LHCN-M2 (cell line): Measurements from ENCODE around the gene PHF24. TPM values are rescaled to one million over a fixed set of nuclear protein-coding genes. Genes with fewer than 3 reads are reported as not detected.

Experiments
- DNase-seq: peaks from one replicate; pipeline ENCODE4 v3.0.0-alpha.2; 2012; ENCODE audit warnings: low read depth
- total RNA-seq: library from RNA; depleted of rRNA; stranded (reverse); fragments of >200 nt; gene quantifications from 2 replicates; pipeline ENCODE4 v1.2.3, GENCODE V29; 2014

PHF24 gene
- total RNA-seq, 1 experiment from 2014 or later = not detected

- no peak for DNase-seq
Observed at GRCh38 chr9:34983209-34983608, 25.1 kb downstream of the PHF24 start.

- peak; percentile 34 for DNase-seq
Observed at GRCh38 chr9:34984049-34984448, 26.0 kb downstream of the PHF24 start.

GRCh38 chr9:34985311-34985899, 27.3 kb downstream of the PHF24 start:
- DNase-seq = peak; percentile 61

- DNase-seq = no peak
Observed at GRCh38 chr9:34986540-34987047, 28.5 kb downstream of the PHF24 start.

- no peak for DNase-seq
Observed at GRCh38 chr9:34987160-34987901, 29.2 kb downstream of the PHF24 start.

- no peak for DNase-seq
Observed at GRCh38 chr9:34988218-34989002, 30.3 kb downstream of the PHF24 start.

- DNase-seq = peak; percentile 100
Observed at GRCh38 chr9:34989003-34989945, 31.2 kb downstream of the PHF24 start, which contains the start of gene DNAJB5. TSS of gene DNAJB5 (plus strand) at chr9:34989745. CDS start at chr9:34990631, 886 bp downstream.

GRCh38 chr9:34989946-34990635, 32.0 kb downstream of the PHF24 start:
- DNase-seq = peak; percentile 50

GRCh38 chr9:34990908-34991606, 33.0 kb downstream of the PHF24 start:
- DNase-seq = no peak

- DNase-seq = peak; percentile 41
Observed at GRCh38 chr9:34991607-34992375, 33.7 kb downstream of the PHF24 start.

GRCh38 chr9:34992376-34992951, 34.4 kb downstream of the PHF24 start:
- peak; percentile 96 for DNase-seq

GRCh38 chr9:34993502-34994259, 35.6 kb downstream of the PHF24 start:
- peak; percentile 82 for DNase-seq

GRCh38 chr9:34994260-34994899, 36.3 kb downstream of the PHF24 start:
- DNase-seq = peak; percentile 67

- peak; percentile 51 for DNase-seq
Observed at GRCh38 chr9:34994900-34995669, 37.0 kb downstream of the PHF24 start.

GRCh38 chr9:34995670-34996060, 37.6 kb downstream of the PHF24 start:
- DNase-seq = no peak

GRCh38 chr9:34996181-34996904, 38.3 kb downstream of the PHF24 start:
- DNase-seq = no peak
